NB4 (cell line): ENCODE results near the gene UBAC2.
"Not testable (repeated sequence)": the region's sequence is repeated elsewhere in the genome, so short reads cannot be mapped to it uniquely, and the experiment has no call there.

Experiments used
- MYC ChIP-seq: IDR thresholded peaks from 2 replicates; pipeline ENCODE4 v1.6.1; 2011; ENCODE audit warnings: low read depth, low read length
- POLR2A ChIP-seq: IDR thresholded peaks from 2 replicates; pipeline ENCODE4 v1.6.1; 2011; ENCODE audit warnings: mild to moderate bottlenecking; ENCODE audit not compliant: insufficient read length; ENCODE audit errors: extremely low read depth
- TF ChIP-seq, protein P1 (sequence below): IDR thresholded peaks from one replicate; pipeline ENCODE4 v1.5.1; 2012; ENCODE audit warnings: low read depth, low read length
- TF ChIP-seq, protein P2 (sequence below): IDR thresholded peaks from 2 replicates; pipeline ENCODE4 v1.6.1; 2011; ENCODE audit warnings: low read depth, low read length

DNA sequence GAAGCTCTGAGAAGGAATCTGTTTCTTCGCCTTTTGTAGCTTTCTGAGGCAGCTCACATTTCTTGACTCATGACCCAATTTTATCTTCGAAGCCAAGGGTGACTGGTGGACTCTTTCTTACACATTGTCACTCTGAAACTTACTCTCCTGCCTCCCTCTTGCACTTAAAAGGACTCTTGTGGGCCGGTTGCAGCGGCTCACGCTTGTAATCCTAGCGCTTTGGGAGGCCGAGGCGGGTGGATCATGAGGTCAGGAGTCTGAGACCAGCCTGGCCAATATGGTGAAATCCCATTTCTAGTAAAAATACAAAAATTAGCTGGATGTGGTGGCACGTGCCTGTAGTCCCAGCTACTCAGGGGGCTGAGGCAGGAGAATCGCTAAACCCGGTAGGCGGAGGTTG, 29.9 kb downstream of the UBAC2 start:
- TF ChIP-seq, protein P1, sequence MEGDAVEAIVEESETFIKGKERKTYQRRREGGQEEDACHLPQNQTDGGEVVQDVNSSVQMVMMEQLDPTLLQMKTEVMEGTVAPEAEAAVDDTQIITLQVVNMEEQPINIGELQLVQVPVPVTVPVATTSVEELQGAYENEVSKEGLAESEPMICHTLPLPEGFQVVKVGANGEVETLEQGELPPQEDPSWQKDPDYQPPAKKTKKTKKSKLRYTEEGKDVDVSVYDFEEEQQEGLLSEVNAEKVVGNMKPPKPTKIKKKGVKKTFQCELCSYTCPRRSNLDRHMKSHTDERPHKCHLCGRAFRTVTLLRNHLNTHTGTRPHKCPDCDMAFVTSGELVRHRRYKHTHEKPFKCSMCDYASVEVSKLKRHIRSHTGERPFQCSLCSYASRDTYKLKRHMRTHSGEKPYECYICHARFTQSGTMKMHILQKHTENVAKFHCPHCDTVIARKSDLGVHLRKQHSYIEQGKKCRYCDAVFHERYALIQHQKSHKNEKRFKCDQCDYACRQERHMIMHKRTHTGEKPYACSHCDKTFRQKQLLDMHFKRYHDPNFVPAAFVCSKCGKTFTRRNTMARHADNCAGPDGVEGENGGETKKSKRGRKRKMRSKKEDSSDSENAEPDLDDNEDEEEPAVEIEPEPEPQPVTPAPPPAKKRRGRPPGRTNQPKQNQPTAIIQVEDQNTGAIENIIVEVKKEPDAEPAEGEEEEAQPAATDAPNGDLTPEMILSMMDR: not testable (repeated sequence)
- not testable (repeated sequence) for TF ChIP-seq MYC, POLR2A
- TF ChIP-seq, protein P2, sequence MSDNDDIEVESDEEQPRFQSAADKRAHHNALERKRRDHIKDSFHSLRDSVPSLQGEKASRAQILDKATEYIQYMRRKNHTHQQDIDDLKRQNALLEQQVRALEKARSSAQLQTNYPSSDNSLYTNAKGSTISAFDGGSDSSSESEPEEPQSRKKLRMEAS: not testable (repeated sequence)
